H1 (cell line): ENCODE results near the gene OST4. TPM values are rescaled to one million over a fixed set of nuclear protein-coding genes. Genes with fewer than 3 reads are reported as not detected.
"Not testable (repeated sequence)": the region's sequence is repeated elsewhere in the genome, so short reads cannot be mapped to it uniquely, and the experiment has no call there.

Experiments
- CTCF ChIA-PET: fragments of 300-600 bp; sonication (Branson Sonifier 250); formaldehyde crosslinking; loops from one replicate; lab custom pipeline; 2021; ENCODE audit not compliant: partially characterized antibody; lab: Charles Lee
- POLR2A ChIA-PET: fragments of 300-600 bp; sonication (Branson Sonifier 250); formaldehyde crosslinking; loops from one replicate; lab custom pipeline; 2021; ENCODE audit warnings: inconsistent platforms; ENCODE audit not compliant: partially characterized antibody; lab: Charles Lee
- DNase-seq, 2 experiments: peaks; one replicate each; pipeline versions ENCODE4 v3.0.0 to v3.0.0-alpha.2; 2010 to 2022; ENCODE audit warnings: low spot score in 2 of 2, low read depth in 1 of 2, mixed read lengths in 1 of 2
- FAIRE-seq: peaks from 2 replicates; lab custom pipeline; 2011; peaks lifted over from hg19 to GRCh38; lab: Jason Lieb, UNC
- H2AFZ ChIP-seq: 2 replicates; pipeline ENCODE4 v1.8.1; 2012; ENCODE audit warnings: low read length, inconsistent platforms
- H2AK5ac ChIP-seq: 2 replicates; pipeline ENCODE4 v1.6.1; 2013; ENCODE audit warnings: low read depth, low read length
- H2BK120ac ChIP-seq: replicated peaks from 2 replicates; pipeline ENCODE3; 2013; ENCODE audit warnings: low read depth, low read length, inconsistent platforms
- H2BK12ac ChIP-seq: 2 replicates; pipeline ENCODE4 v1.6.1; 2013; ENCODE audit warnings: low read depth, low read length
- H2BK15ac ChIP-seq: 2 replicates; pipeline ENCODE4 v1.6.1; 2013; ENCODE audit warnings: low read length
- H2BK20ac ChIP-seq: 2 replicates; pipeline ENCODE4 v1.6.1; 2013; ENCODE audit warnings: low read length
- H2BK5ac ChIP-seq: 2 replicates; pipeline ENCODE4 v1.6.1; 2013; ENCODE audit warnings: low read depth, low read length
- H3K14ac ChIP-seq: 2 replicates; pipeline ENCODE4 v1.6.1; 2013; ENCODE audit warnings: inconsistent platforms; ENCODE audit not compliant: insufficient read length
- H3K18ac ChIP-seq: 2 replicates; pipeline ENCODE4 v1.6.1; 2013; ENCODE audit warnings: low read length; ENCODE audit errors: extremely low read depth
- H3K23ac ChIP-seq: 2 replicates; pipeline ENCODE4 v1.6.1; 2013; ENCODE audit warnings: inconsistent platforms; ENCODE audit not compliant: insufficient read length
- H3K23me2 ChIP-seq: 2 replicates; pipeline ENCODE4 v1.6.1; 2013; ENCODE audit warnings: low read depth, low read length
- H3K27ac ChIP-seq: 2 replicates; pipeline ENCODE4 v1.6.1; 2011; ENCODE audit warnings: low read depth, low read length, inconsistent platforms
- H3K27me3 ChIP-seq, 4 experiments: replicated peaks in 1 of 4; 1 replicate in 1 of 4; 2 replicates in 3 of 4; pipeline versions ENCODE4 v1.6.1 to v1.8.1; 2011 to 2013; ENCODE audit warnings: low read length in 3 of 4, mild to moderate bottlenecking in 3 of 4, inconsistent platforms in 2 of 4, mixed read lengths in 2 of 4, moderate library complexity in 1 of 4; ENCODE audit not compliant: control insufficient read depth in 3 of 4, insufficient read depth in 3 of 4; ENCODE audit errors: extremely low read depth in 1 of 4
- H3K36me3 ChIP-seq, 4 experiments: 2 replicates each; pipeline versions ENCODE4 v1.6.1 to v1.8.1; 2011 to 2013; ENCODE audit warnings: mild to moderate bottlenecking in 4 of 4, low read length in 3 of 4, moderate library complexity in 2 of 4, control low read depth in 1 of 4, inconsistent platforms in 1 of 4; ENCODE audit not compliant: insufficient read depth in 4 of 4, control insufficient read depth in 2 of 4
- H3K4ac ChIP-seq: replicated peaks from 2 replicates; pipeline ENCODE3; 2013; ENCODE audit warnings: low read length, low read depth, mixed read lengths, inconsistent platforms; ENCODE audit not compliant: insufficient read length
- H3K4me1 ChIP-seq, 4 experiments: replicated peaks in 1 of 4; 1 replicate in 1 of 4; 2 replicates in 3 of 4; pipeline versions ENCODE4 v1.6.1 to v1.8.1; 2011 to 2013; ENCODE audit warnings: low read length in 3 of 4, inconsistent platforms in 2 of 4, mixed read lengths in 1 of 4; ENCODE audit not compliant: insufficient read depth in 4 of 4, control insufficient read depth in 3 of 4
- H3K4me2 ChIP-seq, 2 experiments: 2 replicates each; pipeline versions ENCODE4 v1.6.1 to v1.8.1; 2011 to 2013; ENCODE audit warnings: low read depth in 2 of 2, low read length in 2 of 2, control low read depth in 1 of 2, inconsistent platforms in 1 of 2, mild to moderate bottlenecking in 1 of 2; ENCODE audit not compliant: insufficient read depth in 1 of 2
- H3K4me3 ChIP-seq, 4 experiments: fragments of 200-600, 300-600 bp in 1 of 4; sonication (generic), shearing (Covaris generic), sonication (Bioruptor Twin) in 1 of 4; 2 replicates each; pipeline versions ENCODE4 v1.5.1 to v1.8.1; 2011 to 2016; ENCODE audit warnings: low read length in 4 of 4, low read depth in 3 of 4, control low read depth in 2 of 4, inconsistent platforms in 2 of 4, mild to moderate bottlenecking in 2 of 4, mixed read lengths in 1 of 4, moderate library complexity in 1 of 4; ENCODE audit not compliant: insufficient read depth in 2 of 4; ENCODE audit errors: extremely low read depth in 1 of 4
- H3K56ac ChIP-seq: replicated peaks from 2 replicates; pipeline ENCODE3; 2013; ENCODE audit warnings: low read depth, mild to moderate bottlenecking, mixed read lengths, low read length, inconsistent platforms; ENCODE audit not compliant: insufficient read length
- H3K79me1 ChIP-seq: 2 replicates; pipeline ENCODE4 v1.6.1; 2013; ENCODE audit warnings: low read depth, low read length, control low read depth
- H3K79me2 ChIP-seq, 2 experiments: 2 replicates each; pipeline versions ENCODE4 v1.6.1 to v1.8.1; 2012 to 2013; ENCODE audit warnings: low read length in 2 of 2, mild to moderate bottlenecking in 2 of 2, inconsistent platforms in 1 of 2; ENCODE audit not compliant: insufficient read depth in 2 of 2, control insufficient read depth in 1 of 2
- H3K9ac ChIP-seq, 4 experiments: replicated peaks in 1 of 4; 1 replicate in 1 of 4; 2 replicates in 3 of 4; pipeline versions ENCODE4 v1.6.1 to v1.8.1; 2011 to 2013; ENCODE audit warnings: low read depth in 3 of 4, low read length in 3 of 4, control low read depth in 2 of 4, mild to moderate bottlenecking in 2 of 4, moderate library complexity in 2 of 4, inconsistent platforms in 1 of 4; ENCODE audit errors: extremely low read depth in 1 of 4
- H3K9me3 ChIP-seq, 2 experiments: 2 replicates each; pipeline versions ENCODE4 v1.6.1 to v1.8.1; 2012 to 2013; ENCODE audit warnings: mild to moderate bottlenecking in 2 of 2, moderate library complexity in 2 of 2, control low read depth in 1 of 2, inconsistent platforms in 1 of 2, low read depth in 1 of 2, low read length in 1 of 2, mixed read lengths in 1 of 2; ENCODE audit not compliant: insufficient read depth in 2 of 2
- H4K20me1 ChIP-seq, 2 experiments: replicated peaks in 1 of 2; 2 replicates each; pipeline versions ENCODE3 to v1.8.1; 2011 to 2013; ENCODE audit warnings: inconsistent platforms in 2 of 2, low read length in 2 of 2, mild to moderate bottlenecking in 1 of 2; ENCODE audit not compliant: insufficient read depth in 2 of 2, control insufficient read depth in 1 of 2
- H4K5ac ChIP-seq: 2 replicates; pipeline ENCODE4 v1.6.1; 2013; ENCODE audit warnings: low read length, low read depth, mixed read lengths, inconsistent platforms; ENCODE audit not compliant: insufficient read length
- H4K8ac ChIP-seq: 2 replicates; pipeline ENCODE4 v1.8.0; 2013; ENCODE audit warnings: mild to moderate bottlenecking, moderate library complexity, low read length, inconsistent platforms; ENCODE audit not compliant: insufficient read depth; ENCODE audit errors: extremely low read depth
- H4K91ac ChIP-seq: replicated peaks from 2 replicates; pipeline ENCODE3; 2013; ENCODE audit warnings: low read length, mixed read lengths, inconsistent platforms; ENCODE audit not compliant: insufficient read length
- ASH2L ChIP-seq: fragments of 200-600, 300-600 bp; sonication (generic); IDR thresholded peaks from one replicate; pipeline ENCODE4 v1.7.1; 2017; ENCODE audit warnings: low read length
- BACH1 ChIP-seq: IDR thresholded peaks from 2 replicates; pipeline ENCODE4 v1.6.1; 2012; ENCODE audit warnings: low read length, improper control_type of control experiment
- CBX5 ChIP-seq: fragments of 300-800, 300-1000 bp; sonication (generic); IDR thresholded peaks from 2 replicates; pipeline ENCODE4 v1.7.1; 2016; ENCODE audit warnings: antibody characterized with exemption, low read length, low read depth
- EP300 ChIP-seq, 2 experiments: IDR thresholded peaks; 1 replicate in 1 of 2; 2 replicates in 1 of 2; pipeline ENCODE4 v1.6.1; 2011 to 2012; ENCODE audit warnings: low read depth in 2 of 2, low read length in 2 of 2, mild to moderate bottlenecking in 2 of 2, borderline replicate concordance in 1 of 2, inconsistent platforms in 1 of 2, moderate library complexity in 1 of 2
- KDM5A ChIP-seq: fragments of 200-600 bp; IDR thresholded peaks from 2 replicates; pipeline ENCODE4 v1.7.1; 2012; ENCODE audit warnings: mild to moderate bottlenecking, low read length, inconsistent platforms, mixed read lengths
- PHF8 ChIP-seq: fragments of 200-600 bp; sonication (generic); conservative IDR thresholded peaks from 2 replicates; pipeline ENCODE4 v1.7.1; 2012; ENCODE audit warnings: low read depth, mild to moderate bottlenecking, inconsistent platforms, low read length, moderate library complexity
- POLR2A ChIP-seq, 2 experiments: IDR thresholded peaks; 1 replicate in 1 of 2; 2 replicates in 1 of 2; pipeline ENCODE4 v1.6.1; 2011; ENCODE audit warnings: low read depth in 2 of 2, low read length in 2 of 2, mild to moderate bottlenecking in 2 of 2; ENCODE audit errors: control extremely low read depth in 1 of 2
- RBBP5 ChIP-seq: IDR thresholded peaks from 2 replicates; pipeline ENCODE4 v1.7.1; 2012; ENCODE audit warnings: low read depth, mild to moderate bottlenecking, inconsistent platforms, low read length, moderate library complexity, borderline replicate concordance
- TAF1 ChIP-seq: IDR thresholded peaks from 2 replicates; pipeline ENCODE4 v1.6.1; 2011; ENCODE audit warnings: mild to moderate bottlenecking, low read depth, low read length
- TBP ChIP-seq: IDR thresholded peaks from 2 replicates; pipeline ENCODE4 v1.6.1; 2011; ENCODE audit warnings: low read depth, low read length, improper control_type of control experiment
- YY1 ChIP-seq: IDR thresholded peaks from 2 replicates; pipeline ENCODE4 v1.6.1; 2011; ENCODE audit warnings: low read depth, mild to moderate bottlenecking, low read length
- WGBS, 2 experiments: shearing (Covaris generic) in 1 of 2; methylation state at CpG; one replicate each; pipeline versions ENCODE4 v1.1.6 to v1.1.7; 2013 to 2015; ENCODE audit warnings: low lambda C conversion rate in 2 of 2, mixed read lengths in 2 of 2, inconsistent platforms in 1 of 2, low coverage in 1 of 2, missing lambda C conversion rate in 1 of 2; ENCODE audit not compliant: insufficient replicate concordance in 2 of 2, insufficient coverage in 1 of 2, insufficient read length in 1 of 2; ENCODE audit errors: extremely low coverage in 1 of 2, missing lambda C conversion rate in 1 of 2; 5-methylcytosine and 5-hydroxymethylcytosine counted together
- polyA plus RNA-seq, 7 experiments: library from polyadenylated mRNA; depleted of rRNA in 3 of 7; stranded (reverse) in 5 of 7; unstranded in 2 of 7; fragments of >200 nt in 5 of 7; fragments of 200-250 nt in 2 of 7; gene quantifications; 1 replicate in 5 of 7; 2 replicates in 1 of 7; 4 replicates in 1 of 7; pipeline versions ENCODE4 v1.2.1 to v1.2.3, GENCODE V29; 2011 to 2013; ENCODE audit warnings: missing spikeins in 2 of 7, mixed read lengths in 2 of 7
- total RNA-seq: library from RNA; stranded (reverse); fragmentation: NEBNext Ultra II Directional; extraction: Animal tissue kit (Norgen Biotek cat#: 25700); gene quantifications from 2 replicates; pipeline ENCODE4 v1.2.1, GENCODE V29; 2021

Gene OST4
- total and polyA plus RNA-seq, 2 of the 8 experiments (the other 6 are each of a cell fraction or from before 2014, with no cell fraction given): 225 to 865 TPM

DNA sequence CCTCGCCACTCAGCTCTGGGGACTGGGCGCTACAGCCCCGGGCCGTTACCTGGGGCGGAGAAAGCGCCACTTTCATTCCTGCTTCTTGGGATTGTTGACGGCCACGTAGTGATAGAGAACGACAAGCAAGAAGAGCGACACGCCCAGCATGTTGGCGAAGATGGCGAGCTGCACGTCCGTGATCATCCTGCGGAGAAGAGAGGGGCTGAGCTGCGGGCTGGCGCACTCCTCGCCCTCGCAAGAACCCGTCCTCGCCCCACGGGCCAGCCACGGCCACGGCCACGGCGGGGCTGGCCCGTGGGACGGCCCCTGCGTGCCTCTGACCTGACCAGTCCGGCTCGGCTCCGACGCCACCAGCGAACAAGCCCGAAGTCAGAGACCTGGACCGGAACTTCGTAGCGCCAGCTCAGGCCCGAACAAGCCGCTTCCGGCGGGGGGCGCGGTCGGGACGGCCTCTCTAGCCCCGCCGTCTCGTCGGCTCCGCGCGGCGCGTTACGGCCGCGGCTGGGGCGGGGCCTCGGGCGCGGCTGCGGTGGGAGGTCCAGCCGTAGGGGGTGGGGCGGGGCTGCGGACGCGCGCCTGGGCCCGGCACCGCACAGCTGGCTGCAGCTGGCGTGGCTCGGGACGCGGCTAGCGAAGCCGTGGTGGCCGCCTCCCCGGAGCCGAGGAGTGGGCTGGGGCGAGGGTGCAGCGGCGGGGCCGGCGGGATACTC, at the start of gene OST4 (continued):
- TF ChIP-seq KDM5A (peak; percentile 67; the same call in 1 of the 2 replicates), TBP (peak; percentile 67; the same call in 1 of the 2 replicates), TAF1 (peak; percentile 83), CBX5 (no peak), EP300 (IDR thresholded peaks at IDR 0.05; ENCODE audit: borderline replicate concordance in 1 of 2, low read depth in 2 of 2, low read length in 2 of 2) (no peak), BACH1 (no peak), ASH2L (peak; percentile 69), POLR2A (IDR thresholded peaks at IDR 0.05; ENCODE audit: control extremely low read depth in 1 of 2, low read depth in 2 of 2, low read length in 2 of 2) (peak in 1 of 2 experiments; percentile 76; a peak in 1 of 3 replicates), RBBP5 (peak; percentile 71; the same call in 1 of the 2 replicates), PHF8 (peak; percentile 92), YY1 (0 out of 2 replicates have a peak, but pooled peaks have one; percentile 33)

DNA sequence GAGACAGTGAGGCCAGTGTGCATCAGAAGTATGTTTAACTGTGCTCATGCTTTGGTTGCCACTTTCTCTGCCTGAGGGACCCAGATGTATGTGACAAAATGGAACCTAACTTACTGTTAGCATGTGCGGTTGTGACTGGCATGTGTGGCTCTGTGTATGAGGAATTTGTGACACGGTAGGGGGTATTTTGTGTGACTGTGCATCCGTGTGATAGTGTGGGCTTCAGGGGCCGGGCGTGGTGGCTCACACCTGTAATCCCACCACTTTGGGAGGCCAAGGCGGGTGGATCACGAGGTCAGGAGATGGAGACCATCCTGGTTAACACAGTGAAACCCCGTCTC, 47.8 kb upstream of the OST4 start:
- not testable (repeated sequence) for H4K8ac ChIP-seq, H4K20me1 ChIP-seq, H3K36me3 ChIP-seq, H3K14ac ChIP-seq, H2AFZ ChIP-seq, H3K4ac ChIP-seq, H2BK5ac ChIP-seq, DNase-seq, H3K79me2 ChIP-seq, H3K56ac ChIP-seq, H3K27ac ChIP-seq, H2BK120ac ChIP-seq, H3K18ac ChIP-seq, H3K79me1 ChIP-seq, FAIRE-seq, H3K9me3 ChIP-seq
- ChIA-PET POLR2A (interaction anchor here (1.3 to 1.5 kb wide), 3 partner anchors 9 to 64 kb away, joined by 3 to 5 read pairs (median 4); partner anchors contain the start of gene PREB), CTCF (interaction anchor here (1.1 to 1.9 kb wide), 3 partner anchors 12 to 17 kb away, joined by 4 to 5 read pairs (median 4); no protein-coding TSS in a partner anchor)
- Histone ChIP-seq H2AK5ac (peak overlapping the region; percentile 92), H2BK15ac (peak overlapping the region; percentile 34), H4K91ac (peak overlapping the region; percentile 40), H4K5ac (peak overlapping the region; percentile 62), H2BK12ac (peak overlapping the region; percentile 80; the same call in 1 of the 2 replicates), H2BK20ac (peak overlapping the region; percentile 18; the same call in 1 of the 2 replicates), H3K4me2 (peak overlapping the region; percentile 94 to 98), H3K23me2 (peaks cover 15% of the 10 kb centered on the region), H3K9ac (peak overlapping the region in 2 of 4 experiments; percentile 33 to 64; a peak in 2 of 7 replicates), H3K4me3 (peak overlapping the region; percentile 40 to 68 (median 52); a peak in 7 of 8 replicates), H3K4me1 (peaks cover 0 to 19% (median 12%) of the 10 kb centered on the region in 4 experiments; a peak in 6 of 7 replicates), H3K23ac (peak overlapping the region; percentile 59), H3K27me3 (peaks cover 8 to 63% (median 45%) of the 10 kb centered on the region in 4 experiments)
- WGBS, 2 experiments: 82% methylated on average over 8 of the region's 8 CpGs; no CpG with 5 or more reads in 1 of the 2 experiments
